HG02610 (cell line): Measurements from ENCODE around the gene PRPF19.

Source experiments
- ATAC-seq: cut with Tn5 transposase; IDR thresholded peaks from one replicate; pipeline ENCODE4 v1.9.1; 2021; ENCODE audit warnings: mild to moderate bottlenecking, moderate library complexity; ENCODE audit not compliant: unreplicated experiment

Gene PRPF19

GRCh38 chr11:60924110-60924905 is 17.9 kb upstream of the PRPF19 start, which contains the start of gene TMEM132A:
TMEM132A (plus strand) TSS chr11:60924460; CDS start chr11:60924634, 174 bp downstream.
- no peak for ATAC-seq

DNA sequence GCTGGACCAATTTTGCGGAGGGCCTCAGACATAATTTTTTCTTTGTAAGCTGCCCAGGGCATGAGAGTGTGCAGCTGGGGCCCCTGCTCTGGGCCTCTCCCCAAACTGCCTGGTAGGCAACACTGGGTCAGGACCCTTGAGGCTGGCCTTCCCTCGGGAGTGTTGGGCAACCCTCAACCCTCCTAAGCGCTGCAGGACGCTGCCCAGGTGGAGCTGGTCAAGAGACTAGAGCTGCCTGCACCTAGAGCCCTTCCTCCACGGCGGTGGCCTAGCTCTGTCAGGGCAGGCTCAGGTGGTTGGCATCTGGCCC is 17.4 kb upstream of the PRPF19 start:
- ATAC-seq = no peak

- ATAC-seq = no peak
These were observed 16.9 kb upstream of the PRPF19 start for GRCh38 chr11:60923326-60923725.

DNA sequence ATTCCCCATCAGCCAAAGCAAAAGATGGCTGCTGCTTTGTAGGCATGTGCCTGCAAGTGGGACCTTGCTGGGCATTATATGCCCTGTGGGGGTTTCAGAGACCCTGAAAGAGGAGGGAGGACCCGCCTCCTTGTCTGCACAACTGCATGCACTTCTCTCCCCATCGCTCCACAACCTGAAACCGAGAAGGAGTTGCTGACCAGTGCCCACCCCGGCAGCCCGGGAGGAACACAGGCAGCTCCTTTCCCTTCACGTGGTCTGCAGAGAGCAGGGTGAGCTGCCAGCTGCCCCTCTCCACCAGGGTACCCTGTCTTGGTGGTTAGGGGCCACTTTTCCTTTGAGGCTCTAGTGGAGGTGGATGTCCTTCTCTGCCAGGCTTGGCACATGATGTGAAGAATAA is 16.5 kb upstream of the PRPF19 start:
- no peak for ATAC-seq

DNA sequence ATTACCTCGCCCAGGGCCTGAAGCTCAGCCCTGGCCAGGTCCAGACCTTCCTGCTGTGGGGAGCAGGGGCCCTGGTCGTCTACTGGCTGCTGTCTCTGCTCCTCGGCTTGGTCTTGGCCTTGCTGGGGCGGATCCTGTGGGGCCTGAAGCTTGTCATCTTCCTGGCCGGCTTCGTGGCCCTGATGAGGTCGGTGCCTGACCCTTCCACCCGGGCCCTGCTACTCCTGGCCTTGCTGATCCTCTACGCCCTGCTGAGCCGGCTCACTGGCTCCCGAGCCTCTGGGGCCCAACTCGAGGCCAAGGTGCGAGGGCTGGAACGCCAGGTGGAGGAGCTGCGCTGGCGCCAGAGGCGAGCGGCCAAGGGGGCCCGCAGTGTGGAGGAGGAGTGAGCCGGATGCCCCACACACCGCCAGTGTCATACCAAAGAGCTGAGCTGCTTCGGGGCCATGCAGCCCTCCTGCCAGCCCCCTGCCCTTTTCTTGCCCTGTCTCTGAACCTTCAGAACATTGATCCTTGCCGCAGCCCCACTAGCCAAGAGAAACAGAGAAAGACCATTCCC is 15.5 kb upstream of the PRPF19 start:
- no peak for ATAC-seq

DNA sequence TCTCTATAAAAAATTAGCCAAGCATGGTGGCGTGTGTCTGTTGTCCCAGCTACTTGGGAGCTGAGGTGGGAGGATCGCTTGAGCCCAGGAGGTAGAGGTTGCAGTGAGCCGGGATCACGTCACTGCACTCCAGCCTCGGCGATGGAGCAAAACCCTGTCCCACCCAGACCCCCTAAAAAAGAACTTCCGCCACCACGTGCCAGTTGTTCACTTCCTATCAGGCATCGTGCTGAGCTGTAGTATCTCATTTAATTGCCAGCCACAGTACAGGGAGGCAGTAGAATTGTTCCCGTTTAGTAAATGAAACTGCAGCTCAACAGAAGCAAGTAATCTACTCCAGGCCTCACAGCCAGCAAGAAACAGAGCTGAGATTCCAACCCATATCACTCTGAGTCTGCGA is 14.9 kb upstream of the PRPF19 start:
- no peak for ATAC-seq

DNA sequence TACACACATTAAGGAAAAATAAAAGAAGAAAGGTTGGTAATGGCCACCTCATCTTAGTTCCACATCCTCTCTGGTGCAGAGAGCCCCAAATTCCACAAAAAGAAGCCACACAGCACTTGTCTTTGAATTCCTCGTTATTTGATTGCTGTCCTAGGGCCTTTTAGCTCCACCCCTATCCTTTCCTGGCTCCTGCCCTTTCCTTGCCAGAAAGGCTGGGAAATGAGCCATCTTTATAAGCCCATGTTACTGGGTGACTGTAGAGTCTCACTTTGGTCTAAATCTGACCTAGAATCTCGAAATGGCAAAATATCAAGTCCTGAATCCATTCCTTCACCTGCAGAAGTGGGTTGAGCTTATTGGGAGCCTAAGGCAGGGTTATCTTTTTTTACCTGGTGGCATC is 13.6 kb upstream of the PRPF19 start:
- no peak for ATAC-seq

GRCh38 chr11:60919320-60919719 is 12.9 kb upstream of the PRPF19 start:
- ATAC-seq = no peak

- ATAC-seq = no peak
These were observed 12.5 kb upstream of the PRPF19 start for GRCh38 chr11:60918939-60919265.

DNA sequence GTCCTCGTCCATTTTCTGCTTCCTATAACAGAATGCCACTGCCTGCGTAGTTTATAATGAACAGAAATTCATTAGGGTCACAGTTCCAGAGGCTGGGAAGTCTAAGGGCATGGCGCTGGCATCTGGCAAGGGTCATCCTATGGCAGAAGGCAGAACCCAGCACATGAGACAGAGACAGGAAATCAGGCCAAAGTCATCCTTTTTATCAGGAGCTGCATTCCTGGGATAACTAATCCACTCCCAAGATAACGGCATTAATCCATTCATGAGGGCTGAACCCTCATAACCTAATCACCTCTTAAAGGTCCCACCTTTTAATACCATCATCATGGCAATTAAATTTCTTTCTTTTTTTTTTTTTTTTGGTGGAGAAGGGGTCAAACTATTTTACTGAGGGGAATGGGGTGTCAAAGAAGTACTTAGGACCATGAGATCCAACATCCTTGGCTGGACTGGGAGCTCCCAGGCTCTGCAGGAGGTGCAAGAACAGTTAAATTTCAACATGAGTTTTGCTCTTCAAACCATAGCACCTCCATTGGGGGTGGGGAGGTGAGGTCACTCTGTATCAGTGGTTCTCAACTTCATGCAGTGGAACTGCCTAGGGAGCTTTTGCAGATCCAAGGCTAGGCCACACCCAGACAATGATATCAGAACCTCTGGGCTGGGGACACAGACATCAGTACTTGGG is 12.0 kb upstream of the PRPF19 start:
- ATAC-seq = no peak

DNA sequence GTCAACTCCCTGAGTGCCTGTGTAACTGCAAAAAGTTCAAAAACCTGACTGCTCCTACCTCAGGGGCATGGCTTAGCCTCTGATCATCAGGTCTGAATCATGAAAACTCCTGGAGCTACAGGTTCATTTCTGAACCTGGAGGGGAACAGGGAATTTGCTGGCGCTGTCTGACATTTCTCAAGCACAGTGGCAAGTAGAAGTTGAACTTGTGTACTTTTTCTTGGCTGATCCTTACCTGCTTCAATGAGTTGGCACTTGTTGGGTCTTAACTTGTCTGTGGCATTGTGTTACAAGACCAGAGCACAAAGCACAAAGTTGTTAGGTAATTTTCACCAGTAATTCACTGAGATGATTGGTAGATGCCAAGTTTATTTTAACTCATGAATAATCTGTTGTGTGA is 10.9 kb upstream of the PRPF19 start:
- no peak for ATAC-seq

DNA sequence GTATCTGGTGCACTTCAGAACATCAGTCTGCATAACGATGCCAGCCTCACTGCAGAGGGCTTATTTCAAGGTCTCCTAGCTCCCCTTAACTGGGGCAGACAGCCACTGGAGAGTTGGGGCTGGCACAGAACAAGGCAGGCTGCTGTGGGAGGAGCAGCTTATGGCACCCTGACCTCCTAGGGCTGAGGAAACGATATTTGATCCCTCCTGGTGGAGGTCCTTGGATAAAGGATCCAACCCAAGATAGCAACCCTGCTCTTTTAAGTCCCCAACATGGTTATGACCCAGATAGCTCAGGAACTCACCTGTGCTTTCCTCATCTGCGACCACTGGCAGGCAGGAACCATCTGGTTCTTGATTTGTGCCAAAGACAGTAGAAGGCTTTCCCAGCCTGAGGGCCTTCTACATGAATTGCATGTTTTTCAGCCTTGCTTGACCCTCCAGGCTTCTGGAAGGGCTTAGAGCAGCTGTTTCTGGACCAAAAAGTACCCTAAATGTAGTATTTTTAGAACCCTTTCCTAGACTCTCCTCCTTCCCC is 10.4 kb upstream of the PRPF19 start:
- ATAC-seq = no peak

- ATAC-seq = peak; percentile 46
These were observed 9.0 kb upstream of the PRPF19 start for GRCh38 chr11:60915248-60915914.

GRCh38 chr11:60914633-60915247 is 8.4 kb upstream of the PRPF19 start:
- ATAC-seq = peak; percentile 1

DNA sequence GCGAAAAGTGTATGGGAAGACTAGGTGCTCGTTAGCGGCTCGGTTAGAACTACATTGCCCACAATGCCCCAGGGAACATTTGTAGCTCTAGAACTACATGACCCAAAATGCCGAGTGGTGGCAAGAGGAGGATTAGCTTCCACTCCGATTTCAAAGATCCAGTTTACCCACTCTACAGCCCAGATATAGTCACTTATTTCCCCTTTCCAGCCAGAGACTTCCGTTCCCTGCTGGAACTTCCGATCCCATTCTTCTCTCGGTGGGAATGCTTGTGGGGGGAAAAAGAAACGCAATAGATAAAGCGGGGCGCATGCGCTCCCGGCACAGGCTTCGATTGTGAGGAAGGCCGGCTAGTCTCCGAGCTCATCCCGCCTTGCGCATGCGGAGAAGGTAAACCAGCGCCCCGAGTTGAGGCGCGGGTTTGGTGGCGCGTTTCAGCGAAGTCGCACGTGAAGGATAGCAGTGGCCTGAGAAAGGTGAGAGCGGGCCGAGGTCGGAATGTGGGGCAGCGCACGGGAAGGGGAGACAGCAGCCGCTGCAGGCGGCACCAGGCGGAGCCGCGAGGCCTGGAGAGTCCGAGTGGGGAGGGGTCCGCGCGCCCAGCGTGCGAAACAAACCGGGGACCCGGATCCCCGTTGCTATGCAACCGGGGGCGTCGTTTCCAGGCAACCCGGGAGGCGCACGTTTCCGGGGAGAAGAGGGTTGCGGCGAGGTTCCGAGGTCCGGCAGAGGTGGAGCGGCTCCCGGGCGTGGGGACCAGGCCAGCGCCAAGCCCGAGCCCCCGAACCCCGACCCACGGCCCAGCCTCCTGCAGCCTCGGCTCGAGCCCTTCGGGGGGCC is 7.6 kb upstream of the PRPF19 start, which contains the start of gene TMEM109:
Gene TMEM109 (plus strand): TSS at position 366 of the 840 bp plus-strand sequence. CDS start 5,536 bp downstream, outside the sequence.
- peak; percentile 41 for ATAC-seq

DNA sequence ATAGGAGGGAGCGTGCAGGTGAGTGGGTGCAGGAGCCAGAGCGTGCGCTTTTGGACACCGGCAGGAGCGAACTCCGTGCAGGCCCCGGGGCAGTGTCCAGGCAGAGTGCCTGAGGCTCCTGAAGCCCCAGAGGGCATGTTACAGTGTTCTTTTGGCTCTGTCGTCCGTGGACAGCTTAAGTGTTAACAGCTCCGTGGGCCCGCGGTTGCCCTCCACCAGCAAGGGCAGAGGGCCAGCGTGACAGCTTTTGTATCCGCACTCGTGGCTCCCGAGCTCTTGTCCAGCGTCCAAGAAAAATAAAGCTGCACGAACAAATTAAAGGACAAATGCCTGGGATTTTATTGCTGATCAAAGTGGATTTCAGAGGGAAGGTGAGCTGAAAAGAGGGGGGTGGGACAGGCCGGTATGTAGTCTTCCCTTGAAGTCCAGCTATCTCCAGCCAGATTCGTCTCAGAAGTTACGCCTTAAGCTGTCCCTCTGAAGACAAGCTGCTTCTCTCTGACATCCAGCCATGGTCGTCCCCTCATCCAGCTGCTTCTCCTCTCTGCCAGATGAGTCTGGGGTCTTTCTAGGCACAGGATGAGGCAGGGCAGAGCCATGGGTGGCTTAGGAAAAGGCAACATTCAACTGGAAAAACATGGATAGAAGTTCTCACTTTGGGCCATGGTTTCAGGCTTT is 6.6 kb upstream of the PRPF19 start:
- ATAC-seq = no peak

DNA sequence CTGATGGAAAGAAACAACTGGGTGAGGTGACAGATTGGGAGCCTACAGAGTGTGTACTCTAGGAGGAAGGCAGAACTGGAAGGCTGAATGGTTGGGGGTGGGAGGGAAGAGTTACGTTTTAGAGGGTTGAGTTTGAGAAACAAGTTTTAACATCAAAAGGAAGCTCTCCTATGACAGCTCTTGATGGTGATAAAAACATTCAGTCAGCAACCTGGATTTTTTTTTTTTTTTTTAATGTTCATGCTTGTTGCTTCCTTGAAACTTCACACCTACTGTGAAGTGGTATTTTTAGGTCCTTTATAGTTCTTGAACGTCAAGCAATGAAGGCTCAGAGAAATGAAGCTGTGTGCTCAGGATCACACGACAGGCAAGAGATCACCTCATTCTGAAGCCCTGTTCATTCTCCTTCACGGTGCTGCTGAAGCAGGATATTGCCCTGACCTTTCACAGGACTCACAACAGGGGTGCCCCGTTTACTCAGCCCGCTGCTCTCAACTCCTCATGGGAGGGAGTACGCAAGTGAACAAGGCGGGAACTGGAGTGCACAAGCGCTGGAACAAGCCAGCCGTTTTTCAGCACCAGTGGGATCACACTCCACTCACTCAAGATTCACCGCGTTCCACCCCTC is 6.0 kb upstream of the PRPF19 start:
- no peak for ATAC-seq

- no peak for ATAC-seq
These were observed 4.5 kb upstream of the PRPF19 start for GRCh38 chr11:60910711-60911380.
